SK-N-DZ (cell line): ENCODE data around the gene TRABD2A.
A peak's percentile ranks its signal among the peaks of the same experiment; 100 is the strongest.

Experiments used
- DNase-seq: peaks from one replicate; pipeline ENCODE4 v3.0.0-alpha.2; 2015; ENCODE audit warnings: low spot score

Gene TRABD2A

DNA sequence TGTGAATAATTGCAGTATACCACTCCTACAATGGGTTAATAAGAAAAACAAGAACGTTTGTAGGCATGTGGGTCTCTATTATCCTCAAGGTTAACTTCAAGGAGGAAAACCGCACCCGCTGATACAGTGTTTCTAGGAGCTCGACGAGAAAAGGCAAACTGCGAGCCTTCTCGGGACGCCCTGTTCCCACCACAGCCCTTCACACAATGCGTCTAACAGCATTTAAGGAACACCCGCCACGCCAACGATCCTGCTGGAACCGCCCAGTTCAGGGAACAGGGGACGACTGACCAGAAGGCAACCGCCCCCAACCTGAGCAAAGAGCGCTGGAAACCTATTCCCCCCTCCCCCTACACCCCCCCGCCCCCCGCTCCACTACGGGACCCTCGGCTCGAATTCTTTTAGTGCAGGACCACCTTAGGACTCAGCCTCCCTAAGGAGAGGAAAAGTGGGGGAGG lies 23.9 kb upstream of the TRABD2A start:
- DNase-seq: peak; percentile 35

DNA sequence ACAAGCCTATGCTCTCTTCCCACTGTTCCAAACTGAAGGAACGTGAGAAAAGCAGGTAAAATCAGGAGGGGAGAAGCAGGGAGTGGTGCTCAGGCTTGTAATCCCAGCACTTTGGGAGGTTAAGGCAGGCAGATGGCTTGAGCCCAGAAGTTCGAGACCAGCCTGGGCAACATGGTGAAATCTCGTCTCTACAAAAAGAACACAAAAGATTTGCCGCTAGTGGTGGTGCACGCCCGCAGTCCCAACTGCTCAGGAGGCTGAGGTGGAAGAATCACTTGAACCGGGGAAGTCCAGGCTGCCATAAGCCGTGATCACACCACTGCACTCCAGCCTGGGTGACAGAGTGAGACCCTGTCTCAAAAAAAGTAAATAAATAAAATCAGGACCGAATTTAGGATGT lies 23.3 kb upstream of the TRABD2A start:
- DNase-seq: no peak

DNA sequence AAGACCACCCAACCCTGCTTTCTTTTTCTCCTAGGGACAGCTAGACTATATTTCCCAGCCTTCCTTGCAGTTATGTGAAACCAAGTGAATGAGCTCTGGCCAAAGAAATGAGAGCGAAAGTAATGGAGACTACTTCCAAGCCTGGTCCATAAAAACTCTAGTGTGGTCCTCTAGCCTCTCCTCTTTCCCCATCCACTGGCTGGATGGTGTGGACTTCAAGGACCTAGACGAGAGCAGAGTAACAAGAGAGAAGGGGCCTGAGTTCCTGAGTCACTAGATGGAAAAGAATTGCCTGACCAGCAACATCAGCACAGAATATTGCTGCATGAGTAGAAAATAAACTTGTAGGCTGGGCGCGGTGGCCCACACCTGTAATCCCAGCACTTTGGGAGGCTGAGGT lies 21.6 kb upstream of the TRABD2A start:
- DNase-seq: no peak

DNA sequence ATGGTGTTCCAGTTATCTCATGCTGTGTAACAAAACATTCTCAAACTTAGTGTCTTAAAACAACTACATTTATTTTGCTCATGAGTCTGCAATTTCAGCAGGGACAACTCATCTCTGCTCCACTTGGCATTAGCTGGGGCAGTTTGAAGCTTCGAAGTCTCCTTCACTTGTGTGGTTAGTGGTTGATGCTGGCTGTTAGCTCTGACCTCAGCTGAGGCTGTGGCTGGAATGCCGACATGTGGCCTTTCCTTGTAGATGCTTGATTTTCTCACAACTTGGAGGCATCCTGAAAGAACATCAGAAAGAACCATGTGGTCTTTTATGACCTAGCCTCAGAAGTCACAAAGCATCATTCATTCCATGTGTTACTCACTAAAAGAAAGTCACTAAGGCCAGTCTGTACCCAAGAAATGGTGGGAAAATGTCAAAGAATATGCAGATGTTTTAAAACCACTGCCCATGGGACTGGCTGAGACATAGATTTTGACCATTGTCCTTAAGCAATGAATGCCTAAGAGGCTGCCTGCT lies 20.8 kb upstream of the TRABD2A start:
- no peak for DNase-seq

DNA sequence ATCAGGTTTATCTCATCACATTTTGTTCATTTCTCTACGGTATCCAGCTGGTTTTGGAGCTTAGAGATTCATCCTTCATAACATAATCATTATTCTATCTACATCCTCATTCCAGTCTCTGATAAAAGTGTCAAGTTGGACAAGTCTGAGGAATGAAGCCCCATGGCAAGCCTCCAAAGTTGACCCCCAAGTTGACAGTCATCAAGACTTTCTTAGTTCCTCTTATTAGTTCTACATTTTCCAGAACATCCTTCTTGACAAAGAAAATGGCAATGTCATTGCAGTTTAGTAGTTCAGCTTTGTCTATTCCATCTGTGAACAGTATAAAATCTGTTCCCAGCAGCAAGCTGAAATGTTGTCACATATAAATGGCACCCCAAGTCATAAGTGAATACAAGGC lies 20.1 kb upstream of the TRABD2A start:
- DNase-seq: no peak

DNA sequence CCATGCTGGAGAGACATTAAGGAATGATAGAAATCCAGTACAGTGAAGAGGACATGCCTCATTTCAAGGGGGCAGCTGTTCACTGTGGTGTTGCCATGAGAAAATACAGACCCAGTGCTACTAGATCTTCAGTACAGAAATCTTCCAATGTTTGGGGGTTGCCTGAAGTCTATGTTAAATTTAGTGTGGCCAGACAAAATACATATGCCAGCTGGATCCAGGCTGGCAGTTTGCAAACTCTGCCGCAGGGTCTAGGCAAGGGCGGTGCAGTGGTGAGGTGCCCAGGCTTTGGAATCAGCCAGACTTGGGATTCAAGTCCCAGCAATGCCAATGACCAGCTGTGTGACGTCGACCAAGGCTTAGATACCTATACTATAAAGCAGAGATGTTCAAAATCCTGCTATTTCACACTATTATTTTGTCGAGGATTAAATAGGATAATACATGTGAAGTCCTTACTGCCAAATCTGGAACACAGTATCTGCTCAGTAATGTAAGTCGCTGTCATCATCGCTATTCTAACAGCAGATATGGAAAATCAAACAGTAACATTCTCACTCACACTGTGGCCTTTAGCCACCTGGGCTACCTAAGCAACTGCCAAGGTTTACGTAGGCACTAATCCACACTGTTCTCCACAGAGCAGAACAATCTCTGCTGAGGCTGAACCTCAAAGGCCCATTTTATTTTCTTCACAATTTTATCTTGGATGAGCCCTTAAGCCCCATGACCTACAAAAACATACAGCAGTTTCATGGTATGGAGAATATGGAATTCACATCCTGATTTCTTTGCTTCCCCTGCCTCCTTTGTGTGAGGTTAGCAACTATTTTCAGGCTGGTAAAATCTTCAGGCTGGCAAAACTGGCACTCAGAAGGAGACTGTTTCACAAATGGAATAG lies 18.7 kb upstream of the TRABD2A start:
- DNase-seq: no peak

DNA sequence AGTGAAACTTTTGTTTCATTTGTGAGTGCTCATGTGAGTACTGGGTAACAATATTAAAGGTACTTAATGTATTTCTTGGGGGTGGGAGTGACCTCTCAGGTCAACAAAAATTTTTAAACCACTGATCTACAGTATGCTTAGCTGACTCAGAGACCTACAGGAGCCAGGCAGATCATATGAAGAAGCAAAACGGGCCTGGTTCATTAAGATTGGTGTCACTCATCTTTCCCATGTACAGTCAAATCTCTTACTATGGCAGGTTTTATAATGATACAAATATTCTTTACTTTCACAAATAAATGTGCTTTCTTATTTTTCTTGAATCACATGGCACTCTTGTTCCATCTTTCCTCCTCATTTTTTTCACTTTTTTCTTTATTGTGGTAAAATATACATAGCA lies 16.9 kb upstream of the TRABD2A start:
- no peak for DNase-seq

DNA sequence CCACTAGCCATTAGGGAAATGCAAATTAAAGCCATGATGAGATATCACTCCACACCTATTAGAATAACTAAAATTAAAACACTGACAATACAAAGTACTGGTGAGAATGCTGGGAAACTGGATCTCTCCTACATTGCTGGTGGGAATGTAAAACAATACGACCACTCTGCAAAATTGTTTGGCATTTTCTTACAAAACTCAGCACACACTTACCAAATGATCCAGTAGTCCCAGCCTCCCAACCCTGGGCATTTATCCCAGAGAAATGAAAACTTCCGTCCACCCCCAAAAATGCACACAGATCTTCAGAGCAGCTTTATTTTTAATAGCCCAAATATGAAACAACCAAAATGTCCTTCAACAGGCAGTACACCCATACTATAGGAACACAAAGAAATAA lies 15.7 kb upstream of the TRABD2A start:
- no peak for DNase-seq

DNA sequence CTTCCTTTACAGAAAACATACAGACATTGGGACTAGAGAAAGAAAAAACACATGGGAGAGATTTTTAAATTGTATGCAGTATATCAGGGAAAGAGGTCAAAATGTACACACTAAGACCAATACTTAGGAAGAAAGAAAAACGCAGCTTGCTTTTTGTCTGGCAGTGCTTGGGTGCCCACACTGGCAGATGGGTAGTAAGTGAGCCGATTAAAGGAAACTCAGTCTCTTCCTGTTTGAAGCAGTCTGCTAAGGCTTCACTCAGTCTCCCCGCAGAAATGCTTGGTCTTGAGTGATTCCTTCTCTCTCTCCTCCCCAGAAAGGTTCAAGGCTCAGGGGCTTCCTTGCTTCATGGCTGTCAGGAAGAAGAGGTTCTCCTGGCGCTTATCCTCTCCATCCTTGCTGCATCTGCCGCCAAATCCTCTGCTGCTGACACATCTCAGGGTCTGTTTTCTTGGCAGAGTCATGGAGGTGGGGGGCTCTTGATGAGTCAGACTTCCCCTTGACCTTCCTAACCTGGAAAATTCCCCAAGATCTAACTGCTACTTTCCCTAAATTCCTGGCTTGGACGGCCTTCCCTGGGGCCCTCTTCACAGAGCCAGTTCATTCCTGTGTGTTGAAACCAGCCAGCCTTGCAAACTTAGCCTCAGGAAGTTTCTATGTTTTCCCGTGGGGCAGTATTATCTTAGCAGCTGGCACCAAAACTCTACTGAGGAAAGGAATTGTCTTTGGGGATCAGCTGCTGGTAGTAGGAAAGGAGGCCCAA lies 14.1 kb upstream of the TRABD2A start:
- DNase-seq: no peak

DNA sequence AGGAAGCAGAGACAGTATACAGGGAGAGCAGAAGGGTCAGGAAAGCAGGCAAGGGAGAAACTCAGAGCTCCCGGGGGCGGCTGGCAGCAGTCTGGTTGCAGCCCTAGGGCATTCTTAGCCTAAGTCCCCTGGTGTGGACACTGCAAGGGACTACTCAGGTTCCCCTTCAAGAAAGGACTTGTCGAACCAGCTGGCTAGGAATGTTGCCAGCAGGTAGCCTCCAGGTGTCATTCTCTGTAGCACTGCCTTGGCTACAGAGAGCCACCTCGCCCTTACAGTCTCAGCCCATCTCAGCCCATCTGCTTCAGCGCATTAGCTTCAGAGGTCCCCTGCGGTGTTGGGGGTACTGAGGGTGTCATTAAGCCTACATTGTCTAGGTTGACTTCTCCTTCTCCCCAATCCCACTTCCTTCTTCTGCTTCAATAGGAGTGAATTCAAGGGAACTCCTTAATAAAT lies 13.3 kb upstream of the TRABD2A start:
- DNase-seq: no peak

DNA sequence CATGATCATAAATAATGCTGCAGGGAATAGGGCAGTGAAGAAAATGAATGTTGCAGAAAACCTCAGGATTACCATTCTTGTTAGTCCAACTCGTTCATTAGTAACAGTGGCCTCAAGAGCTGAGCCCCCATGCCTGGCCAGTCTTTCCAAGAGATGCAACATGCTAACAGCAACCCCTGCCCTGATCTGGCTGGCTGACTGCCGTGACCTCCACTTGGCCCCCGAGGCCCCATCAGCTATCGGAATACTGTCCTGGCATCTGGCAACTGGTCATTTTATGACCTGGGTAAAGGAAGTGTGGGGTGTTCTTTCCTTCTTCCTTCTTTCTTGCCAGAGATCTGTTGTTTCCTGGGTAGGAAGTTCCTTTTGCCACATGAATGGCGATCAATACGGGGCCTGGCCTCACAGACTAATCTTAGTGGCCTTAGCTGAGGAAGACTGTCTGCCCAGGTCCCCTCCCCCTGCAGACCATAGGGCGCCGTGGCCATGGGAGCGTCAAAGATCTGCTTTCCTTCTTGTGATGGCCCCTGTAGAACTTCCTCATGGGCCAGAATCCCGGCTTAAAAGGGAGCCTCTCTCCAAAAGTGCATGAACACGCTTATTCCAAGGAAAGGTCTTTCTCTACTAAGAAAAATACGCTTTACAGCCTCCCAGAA lies 10.6 kb upstream of the TRABD2A start:
- DNase-seq: no peak

DNA sequence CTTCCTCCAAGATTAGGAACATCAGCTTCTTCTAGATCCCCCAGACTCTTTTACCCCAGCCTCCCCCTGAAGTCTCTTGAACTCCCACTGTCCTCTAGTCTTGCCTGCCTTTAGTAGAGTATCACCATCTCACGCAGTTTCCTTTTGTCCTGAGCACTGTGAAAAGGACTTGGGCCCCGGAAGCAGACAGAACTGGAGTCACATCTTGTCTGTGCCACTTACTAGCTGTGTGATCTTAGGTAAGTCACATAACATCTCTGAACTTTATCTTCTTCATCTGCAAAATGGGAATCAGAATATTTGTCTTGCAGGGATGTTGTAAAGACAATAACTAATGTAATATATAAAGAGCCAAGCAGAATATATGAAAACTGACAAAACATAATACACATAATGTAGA lies 8.4 kb upstream of the TRABD2A start:
- DNase-seq: no peak

DNA sequence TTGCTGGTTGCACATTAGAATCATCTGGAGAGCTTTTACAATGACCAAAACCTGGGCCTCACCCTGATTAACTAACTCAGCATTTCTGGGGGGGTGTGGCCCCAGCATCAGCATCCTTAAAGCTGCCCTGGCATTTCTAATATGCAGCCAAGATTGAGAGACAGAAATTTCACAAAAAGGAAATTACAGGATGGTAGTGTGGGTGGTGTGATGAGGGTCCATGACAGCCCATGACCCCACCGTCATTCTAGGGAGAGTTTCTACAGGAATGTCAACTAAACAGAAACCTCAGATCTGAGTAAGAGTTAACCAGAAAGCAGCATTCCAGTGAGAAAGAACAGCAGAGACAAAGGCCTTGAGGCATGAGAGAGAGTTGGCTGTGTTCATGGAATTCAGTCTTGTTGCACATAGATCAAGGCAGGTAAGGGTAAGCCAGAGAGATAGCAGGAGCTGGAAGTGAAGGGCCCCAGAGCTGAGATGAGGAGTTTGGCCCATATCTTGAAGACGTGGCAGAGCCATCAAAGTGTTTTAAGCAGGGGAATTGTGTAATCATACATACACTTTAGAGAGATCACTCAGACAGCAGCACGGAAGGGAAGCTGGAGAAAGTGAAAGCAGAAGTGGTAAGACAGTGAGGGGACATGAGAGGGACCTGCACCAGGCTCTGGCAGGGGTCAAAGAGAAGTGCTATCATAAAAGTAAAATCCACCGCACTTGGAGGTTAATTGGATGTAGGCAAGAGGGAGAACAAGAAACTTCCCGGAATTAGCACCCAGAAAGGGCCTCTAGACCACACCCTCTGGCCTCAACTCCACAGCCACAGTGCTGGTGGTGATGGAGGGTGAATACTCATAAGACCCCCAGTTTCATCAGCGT lies 7.8 kb upstream of the TRABD2A start:
- no peak for DNase-seq

DNA sequence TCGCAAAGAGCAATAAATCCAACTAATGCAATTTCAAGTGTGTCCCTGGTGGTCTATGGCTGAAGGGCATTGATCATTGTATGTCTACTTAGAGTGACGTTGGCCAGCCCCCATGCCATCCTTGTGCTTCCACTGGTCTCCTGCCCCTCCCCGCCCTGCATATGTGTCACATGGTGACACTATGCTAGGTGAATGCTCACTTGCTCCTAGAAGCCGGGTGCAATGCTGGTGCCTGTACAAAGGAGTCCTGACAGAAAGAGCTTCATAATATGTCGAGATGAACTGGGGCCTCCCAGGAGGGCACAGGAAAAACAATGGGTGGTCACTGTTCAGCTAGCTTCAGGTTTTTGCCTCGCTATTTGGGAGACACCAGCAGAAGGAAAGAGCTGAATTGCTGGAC lies 5.9 kb upstream of the TRABD2A start:
- DNase-seq: no peak

DNA sequence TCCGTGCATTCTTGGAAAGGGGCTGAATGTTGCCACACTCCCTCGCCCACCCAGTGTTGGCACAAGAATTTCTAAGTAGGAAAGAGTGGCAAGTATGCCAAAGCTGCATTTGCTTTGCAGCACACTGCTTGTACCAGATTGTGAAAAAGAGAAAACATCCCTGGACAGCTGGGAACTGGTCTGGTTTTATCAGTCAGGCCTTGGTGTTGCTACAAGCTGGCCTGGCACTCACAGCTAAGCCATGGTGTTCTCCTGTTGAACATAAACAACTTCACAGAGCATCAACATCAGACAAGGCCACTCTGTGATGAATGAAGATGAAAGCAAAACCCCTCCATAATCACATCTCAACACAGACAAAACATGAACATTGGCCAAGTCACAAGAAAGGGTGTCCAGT lies 4.2 kb upstream of the TRABD2A start:
- DNase-seq: no peak

DNA sequence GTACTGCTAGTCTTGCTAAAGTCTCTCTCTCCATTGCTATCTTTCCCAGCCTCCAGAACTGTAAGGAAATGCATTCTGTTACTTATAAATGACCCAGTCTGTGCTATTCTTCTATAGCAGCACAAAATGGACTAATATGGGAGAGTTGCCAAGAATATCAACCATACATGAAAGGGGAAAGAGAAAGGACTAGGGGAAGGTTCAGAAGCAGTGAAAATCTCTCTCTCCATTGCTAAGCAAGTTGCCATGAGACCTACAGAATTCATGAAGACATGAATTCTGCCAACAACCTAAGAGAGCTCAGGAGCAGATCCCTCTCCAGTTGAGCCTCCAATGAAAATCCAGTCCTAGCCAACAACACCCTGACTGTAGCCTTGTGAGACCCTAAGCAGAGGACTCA lies 3.6 kb upstream of the TRABD2A start:
- DNase-seq: no peak

DNA sequence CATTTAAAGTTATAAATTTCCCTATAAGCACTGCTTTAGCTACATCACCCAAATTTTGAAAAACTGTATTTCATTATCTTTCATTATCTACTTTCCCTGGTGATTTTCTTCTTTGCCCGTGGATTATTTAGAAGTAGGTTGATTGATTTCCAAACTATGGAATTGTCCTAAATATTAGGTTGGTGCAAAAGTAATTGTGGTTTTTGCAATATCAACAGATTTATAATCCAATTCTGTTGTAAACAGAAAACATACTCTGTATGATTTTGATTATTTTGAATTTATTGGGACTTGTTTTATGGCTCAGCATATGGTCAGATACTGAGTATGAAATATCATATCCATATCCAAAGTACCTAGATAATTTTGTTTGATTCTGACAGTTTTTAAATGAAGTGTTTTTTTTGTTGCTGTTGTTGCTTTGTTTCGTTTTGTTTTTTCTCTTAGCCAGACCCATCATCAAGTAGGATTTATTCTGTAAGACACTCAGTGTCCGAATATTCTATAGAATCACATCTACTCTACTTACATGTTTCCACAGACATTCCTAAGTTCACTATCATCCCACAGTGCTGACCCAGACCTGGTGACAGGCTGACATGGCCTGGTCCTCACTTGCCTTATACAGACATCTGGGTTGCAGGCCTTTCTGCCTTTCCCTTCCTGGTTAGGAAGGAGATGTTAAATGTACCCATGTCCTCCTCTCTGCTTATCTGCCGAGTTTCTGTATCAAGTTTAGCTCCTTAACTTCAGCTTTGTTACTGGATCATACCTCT lies 2.1 kb upstream of the TRABD2A start:
- no peak for DNase-seq

DNA sequence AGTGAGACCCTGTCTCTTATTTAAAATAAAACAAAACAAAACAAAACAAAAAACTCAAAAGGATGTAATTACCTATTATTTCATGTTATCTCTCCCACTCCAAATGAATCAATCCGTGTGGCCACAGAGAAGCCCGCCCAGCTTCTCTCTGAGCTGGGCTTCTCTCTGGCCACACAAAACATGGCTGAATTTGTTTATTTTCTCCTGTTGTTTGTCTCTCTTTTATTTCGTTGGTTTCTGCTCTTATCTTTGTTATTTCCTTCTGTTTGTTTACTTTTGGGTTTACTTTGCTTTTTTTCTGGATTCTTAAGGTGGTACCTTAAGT lies 1.5 kb upstream of the TRABD2A start:
- DNase-seq: no peak

DNA sequence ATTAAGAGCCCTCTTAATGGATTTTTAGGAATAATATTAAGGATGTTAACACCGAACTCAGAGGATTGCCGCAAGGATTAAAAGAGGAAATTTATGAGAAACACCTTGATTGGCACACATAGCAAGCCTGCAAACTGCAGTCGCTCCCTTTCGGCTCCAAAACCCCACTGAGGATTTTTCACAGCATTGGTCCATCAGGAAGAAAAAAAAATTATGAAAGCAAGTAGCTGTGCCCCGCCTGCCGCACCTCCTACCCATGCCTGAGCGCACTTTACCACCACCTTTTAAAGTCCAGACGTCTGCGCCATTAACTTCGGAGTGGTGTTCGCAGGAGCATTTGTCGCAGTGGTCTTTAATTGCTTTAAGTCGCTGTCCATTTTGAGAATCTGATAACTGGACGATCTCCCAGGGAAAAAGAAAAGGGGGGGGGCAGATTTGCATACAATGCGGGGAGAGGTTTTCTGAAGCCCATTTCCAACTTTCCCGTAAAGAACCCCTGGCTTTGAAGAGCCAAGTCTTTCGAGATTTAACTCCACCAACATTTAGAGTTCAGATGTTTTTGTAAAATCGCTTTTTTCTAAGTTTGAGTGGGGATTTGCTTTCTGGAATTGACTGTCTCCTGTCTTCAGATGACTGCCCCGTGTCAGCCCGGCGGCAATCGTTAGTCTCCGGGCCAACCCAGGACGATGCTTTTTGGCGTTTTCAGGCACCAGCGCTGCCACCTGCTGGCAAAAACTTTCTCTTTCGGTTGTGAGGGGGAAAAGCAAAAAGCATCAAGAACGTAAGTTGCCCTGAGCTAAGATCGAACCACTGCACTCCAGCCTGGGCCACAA lies 913 bp upstream of the TRABD2A start:
- DNase-seq: peak; percentile 77

DNA sequence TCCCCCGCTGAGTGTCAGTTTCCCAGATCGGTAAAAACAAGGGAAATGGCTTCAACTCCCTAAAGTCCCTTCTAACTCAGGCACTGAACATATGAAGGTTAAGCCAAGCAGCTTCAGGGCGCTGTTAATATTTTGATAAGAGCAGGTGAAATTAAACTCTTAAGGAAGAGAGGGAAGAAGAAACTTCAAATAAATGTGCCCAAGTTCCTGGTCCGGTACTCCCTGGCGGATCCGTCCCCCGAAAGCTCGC lies 564 bp downstream of the TRABD2A start:
- no peak for DNase-seq
